SW 1271 (cell line): ENCODE data around the gene ZNF608.

ENCODE experiments used
- DNase-seq, 2 experiments: peaks; one replicate each; lab custom pipeline; 2025; lab: John Stamatoyannopoulos, UW

ZNF608 gene, protein sequence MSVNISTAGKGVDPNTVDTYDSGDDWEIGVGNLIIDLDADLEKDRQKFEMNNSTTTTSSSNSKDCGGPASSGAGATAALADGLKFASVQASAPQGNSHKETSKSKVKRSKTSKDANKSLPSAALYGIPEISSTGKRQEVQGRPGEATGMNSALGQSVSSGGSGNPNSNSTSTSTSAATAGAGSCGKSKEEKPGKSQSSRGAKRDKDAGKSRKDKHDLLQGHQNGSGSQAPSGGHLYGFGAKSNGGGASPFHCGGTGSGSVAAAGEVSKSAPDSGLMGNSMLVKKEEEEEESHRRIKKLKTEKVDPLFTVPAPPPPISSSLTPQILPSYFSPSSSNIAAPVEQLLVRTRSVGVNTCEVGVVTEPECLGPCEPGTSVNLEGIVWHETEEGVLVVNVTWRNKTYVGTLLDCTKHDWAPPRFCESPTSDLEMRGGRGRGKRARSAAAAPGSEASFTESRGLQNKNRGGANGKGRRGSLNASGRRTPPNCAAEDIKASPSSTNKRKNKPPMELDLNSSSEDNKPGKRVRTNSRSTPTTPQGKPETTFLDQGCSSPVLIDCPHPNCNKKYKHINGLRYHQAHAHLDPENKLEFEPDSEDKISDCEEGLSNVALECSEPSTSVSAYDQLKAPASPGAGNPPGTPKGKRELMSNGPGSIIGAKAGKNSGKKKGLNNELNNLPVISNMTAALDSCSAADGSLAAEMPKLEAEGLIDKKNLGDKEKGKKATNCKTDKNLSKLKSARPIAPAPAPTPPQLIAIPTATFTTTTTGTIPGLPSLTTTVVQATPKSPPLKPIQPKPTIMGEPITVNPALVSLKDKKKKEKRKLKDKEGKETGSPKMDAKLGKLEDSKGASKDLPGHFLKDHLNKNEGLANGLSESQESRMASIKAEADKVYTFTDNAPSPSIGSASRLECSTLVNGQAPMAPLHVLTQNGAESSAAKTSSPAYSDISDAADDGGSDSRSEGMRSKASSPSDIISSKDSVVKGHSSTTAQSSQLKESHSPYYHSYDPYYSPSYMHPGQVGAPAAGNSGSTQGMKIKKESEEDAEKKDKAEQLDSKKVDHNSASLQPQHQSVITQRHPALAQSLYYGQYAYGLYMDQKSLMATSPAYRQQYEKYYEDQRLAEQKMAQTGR (N-terminal part only)

DNA sequence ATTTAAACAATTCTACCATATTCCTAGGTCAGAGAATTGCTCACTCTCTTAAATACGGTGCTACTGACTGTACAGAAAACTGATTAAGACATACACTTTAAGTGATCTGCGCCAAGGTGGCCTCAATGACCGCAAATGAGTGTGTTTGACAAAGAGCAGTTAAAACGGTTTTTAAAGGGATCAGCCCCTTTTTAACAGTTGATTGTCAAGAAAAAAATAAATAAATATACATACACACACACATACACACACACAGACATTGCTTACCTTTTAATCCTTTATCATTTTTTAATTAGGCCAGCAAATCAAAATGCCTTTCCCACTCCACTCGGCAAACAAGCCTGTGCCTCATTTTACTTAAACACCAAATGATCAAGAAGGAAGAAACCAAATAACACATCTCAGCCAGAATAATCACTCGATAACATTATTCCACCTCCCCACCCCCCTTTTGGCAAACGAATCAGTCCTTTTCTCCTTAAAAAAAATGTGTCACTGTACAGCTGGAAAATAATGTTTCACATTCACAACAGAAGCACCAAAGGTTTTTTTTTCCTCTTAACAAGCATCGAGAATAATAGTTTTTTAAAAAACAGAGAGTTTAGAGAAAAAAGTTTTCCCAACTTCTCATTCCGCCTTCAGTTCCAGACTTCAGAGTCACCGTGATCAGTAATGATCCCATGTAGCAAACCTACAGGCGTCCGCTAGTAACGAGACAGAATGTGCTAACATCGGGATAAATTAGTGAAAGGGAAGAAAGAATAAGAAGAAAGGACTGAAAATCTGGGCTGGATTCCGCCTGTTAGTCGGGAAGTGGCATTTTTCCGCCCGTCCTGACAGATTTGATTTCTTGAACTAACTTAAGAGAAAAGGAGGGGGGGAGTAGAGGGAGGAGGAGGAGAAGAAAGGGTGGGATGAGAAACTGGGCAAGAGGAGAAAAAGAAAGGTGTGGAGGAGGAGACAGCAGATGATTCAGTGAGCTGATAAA is at the start of gene ZNF608:
Gene ZNF608, minus strand, starts transcription at position 712 of the 988 bp plus-strand sequence. CDS start 1,650 bp downstream, outside the sequence.
- DNase-seq = no peak

DNA sequence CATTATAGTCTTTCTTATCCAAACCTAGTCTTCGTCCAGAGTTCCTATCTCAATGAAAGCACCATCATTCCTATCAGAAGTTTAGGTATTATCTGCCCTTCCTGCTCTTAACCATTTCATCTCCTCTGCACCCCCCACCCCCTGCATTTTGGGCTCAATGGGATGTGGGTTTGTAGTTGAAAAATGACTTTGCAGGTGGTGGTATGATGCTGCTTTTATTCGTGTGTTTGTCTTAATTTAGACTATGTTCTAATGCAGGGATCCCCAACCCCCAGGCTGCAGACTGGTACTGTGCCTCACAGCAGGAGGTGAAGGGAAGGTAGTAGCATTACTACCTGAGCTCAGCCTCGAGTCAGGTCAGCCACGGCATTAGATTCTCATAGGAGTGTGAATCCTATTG is 49.4 kb upstream of the ZNF608 start:
- DNase-seq = no peak

DNA sequence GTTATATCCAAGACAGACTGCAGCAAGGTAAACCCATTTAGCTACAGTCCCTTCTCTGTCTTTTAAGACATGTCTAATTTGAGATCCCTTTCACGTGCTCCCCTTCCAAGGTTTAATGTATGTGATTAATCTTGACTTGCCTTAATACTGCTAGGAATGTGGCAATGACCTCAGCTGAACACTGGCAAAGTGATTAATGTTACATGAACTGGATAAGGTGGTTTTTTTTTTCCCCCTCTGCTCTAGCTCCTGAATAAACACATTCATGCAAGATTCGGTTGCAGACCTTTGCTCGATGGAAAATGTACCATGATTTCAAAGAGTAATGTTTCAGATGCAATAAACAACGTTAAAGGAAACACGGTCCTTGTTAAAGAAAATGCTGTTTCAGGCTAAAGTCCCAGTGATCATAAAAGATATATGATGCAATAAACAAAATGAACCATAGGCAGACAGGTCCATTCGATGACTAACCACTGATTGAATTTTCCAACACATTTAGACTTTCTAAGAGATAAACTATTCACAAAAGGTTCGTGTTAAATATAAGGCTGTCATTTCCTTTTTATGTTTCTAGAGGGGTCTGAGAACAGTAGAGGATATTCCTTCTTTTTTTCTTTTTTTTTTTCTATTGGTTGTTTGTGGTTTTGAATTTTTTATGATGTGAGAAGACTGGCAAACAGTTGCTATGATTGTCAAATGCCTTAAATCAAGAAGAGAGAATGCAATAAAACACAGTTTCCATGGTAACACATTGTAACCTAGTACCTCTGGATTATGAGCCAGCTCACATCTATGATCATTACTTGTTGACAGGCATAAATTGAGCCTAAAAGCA is 44.7 kb upstream of the ZNF608 start:
- no peak for DNase-seq

DNA sequence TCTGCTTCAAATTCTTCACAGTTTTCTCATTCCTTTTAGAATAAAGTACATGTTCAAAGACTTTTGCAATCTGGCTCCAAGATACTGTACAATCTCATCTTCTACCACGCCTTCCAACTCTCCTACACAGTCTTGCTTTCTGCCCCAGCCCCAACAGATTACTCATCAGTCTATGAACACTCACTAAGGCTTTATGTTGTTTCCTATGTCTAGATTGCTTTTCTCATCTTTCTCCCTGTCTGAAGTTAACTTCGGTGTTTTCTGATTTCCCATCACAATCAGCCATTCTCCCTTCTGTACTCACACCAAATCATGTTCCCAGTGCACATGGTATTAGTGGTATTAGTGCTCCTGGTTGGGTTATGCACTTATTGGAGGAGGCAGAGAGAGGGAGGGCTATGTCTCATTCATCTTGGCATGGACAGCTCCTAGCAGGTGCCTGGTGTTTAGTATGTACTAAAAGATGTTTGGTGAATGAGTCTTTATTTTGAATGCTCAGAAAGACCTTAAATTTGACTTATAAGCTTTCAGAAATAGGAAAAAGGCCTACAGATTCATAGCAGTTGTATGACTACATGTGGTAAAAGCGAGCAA is 44.0 kb upstream of the ZNF608 start:
- no peak for DNase-seq

DNA sequence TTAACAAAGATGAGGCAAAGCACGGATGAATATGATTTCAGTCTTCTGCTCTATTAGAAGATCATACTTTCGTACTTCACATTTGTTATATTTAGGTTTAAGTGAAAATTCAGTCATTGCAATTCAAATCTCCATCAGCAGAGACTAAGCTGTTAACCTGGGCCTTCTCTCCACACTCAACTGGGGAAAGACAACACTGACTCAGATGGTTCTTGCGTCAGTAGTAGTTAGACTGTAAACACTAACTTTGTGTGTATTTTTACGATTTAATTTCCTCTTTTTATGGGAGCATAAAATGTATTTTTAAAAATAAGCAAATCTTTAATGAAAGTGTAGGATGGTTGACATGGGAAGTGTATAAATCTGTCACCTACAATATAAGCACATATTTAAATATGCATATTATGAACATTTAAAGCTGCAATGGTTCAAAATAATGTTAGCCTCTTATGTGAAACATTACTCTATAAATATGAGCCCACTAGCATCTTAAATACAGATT is 42.7 kb upstream of the ZNF608 start:
- no peak for DNase-seq

DNA sequence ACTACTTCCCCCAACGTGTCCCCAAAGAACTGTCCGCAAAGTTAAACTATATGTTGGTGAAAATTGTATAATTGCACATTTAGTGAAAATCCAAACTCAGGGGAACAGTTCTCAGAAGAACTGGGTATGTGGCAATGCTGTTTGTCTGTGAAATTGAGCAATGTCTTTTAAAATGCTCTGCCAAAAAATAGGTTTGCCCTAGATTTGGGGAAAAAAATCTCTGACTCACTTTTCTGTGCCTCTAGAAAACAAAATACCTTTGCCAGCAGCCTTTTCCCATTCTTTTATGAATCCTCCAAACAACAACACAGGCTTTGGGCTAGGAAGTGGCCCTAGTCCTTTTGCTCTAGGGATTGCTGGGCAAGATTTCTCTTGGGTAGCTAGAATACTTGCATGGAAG is 37.4 kb upstream of the ZNF608 start:
- DNase-seq = no peak

DNA sequence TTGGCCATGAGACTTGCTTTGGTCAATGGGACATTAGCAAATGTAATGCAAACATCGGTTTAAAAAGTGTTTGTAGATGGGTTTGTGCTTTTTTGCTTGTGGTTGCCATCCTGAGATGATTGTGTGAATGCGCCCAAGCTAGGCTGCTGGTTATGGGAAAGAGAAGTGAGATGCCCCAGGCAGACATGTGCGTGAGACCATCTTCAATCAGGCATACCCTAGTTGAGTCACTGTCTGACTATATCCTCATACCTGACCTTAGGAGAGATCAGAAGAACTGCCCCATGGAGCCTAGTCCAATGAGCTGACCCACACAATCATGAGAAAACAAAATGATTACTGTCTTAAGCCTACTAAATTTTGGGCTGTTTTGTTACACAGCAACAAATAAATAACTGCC is 36.8 kb upstream of the ZNF608 start:
- DNase-seq = no peak

DNA sequence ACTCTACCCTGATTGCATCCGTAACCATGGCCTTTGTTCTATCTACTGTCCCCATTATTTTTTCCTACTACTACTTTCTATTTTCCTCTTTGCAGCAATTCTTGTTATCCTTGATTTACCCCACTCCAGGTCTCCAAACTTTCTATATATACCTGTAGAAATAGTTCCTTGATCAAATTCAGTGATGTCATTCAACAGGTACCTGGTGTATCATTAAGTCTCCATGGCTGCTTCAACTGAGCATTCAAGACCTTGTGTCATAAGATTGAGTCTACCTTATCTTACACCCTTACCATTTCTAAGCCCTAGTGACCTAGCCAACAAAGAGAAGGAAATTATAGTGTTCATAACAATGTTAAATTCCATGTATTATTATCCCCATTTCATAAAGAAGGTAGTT is 35.8 kb upstream of the ZNF608 start:
- no peak for DNase-seq

DNA sequence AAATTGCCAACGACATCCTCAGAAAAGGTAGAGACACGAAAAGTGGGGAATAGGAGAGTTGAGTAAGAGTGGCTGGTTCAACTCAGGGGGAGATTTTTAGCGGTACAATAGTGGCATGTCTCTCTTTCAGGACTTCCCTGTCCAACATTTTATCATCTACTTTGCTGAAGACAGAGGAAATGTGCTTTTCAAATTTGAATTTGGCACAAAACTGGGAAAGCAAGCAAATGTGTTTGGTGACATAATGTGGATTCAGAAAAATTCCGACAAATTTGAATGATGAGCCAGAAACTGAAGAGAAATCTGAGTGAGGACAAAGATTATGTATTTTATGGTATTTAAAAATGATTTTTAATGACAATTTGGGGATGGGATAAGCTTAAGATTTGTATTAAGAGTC is 33.6 kb upstream of the ZNF608 start:
- DNase-seq = no peak

DNA sequence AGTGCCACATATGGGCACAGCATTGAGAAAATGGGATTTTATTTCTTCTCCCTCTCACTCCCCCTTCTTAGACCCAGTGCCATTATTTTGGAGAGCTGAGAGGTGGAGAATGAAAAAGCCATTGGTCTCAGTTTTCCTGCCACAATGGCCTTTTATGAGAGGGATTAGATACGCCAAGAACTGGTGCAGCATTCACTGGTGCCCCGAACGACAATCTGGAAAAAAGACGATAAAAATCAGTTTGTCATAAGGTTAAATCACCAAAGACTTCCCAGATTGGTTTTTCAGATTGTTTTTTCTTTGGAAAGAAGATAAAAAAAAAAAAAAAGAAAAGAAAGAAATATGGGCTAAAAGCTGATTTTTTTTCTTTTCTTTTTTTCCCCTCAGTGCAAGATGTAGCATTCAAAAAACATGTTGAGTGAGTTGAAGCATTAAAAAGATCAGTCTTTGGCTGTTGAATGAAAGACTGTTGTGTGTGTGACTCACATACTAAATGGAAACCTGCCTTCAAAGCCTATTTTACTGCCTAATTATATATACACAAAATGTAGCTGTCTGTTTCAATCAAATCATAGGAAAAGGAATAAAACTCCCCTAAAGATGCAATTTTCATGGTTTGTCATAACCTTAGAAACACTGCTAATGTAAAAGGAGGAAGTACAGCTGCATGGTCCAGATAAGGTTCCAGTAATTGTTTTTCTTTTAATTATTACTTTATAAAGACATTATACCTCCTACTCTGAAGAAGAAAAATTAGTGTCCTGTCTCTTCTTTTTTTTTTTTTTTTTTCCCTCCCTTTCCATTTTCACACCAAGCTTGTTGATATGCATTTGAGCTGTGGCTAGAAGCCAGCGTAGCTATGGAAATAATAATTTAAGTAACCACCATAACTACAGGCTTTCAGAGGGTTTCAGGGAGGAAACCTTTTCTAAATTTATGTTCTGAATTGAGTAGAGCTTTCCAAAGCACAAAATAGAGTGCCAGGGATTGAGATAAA is 27.2 kb upstream of the ZNF608 start:
- no peak for DNase-seq

DNA sequence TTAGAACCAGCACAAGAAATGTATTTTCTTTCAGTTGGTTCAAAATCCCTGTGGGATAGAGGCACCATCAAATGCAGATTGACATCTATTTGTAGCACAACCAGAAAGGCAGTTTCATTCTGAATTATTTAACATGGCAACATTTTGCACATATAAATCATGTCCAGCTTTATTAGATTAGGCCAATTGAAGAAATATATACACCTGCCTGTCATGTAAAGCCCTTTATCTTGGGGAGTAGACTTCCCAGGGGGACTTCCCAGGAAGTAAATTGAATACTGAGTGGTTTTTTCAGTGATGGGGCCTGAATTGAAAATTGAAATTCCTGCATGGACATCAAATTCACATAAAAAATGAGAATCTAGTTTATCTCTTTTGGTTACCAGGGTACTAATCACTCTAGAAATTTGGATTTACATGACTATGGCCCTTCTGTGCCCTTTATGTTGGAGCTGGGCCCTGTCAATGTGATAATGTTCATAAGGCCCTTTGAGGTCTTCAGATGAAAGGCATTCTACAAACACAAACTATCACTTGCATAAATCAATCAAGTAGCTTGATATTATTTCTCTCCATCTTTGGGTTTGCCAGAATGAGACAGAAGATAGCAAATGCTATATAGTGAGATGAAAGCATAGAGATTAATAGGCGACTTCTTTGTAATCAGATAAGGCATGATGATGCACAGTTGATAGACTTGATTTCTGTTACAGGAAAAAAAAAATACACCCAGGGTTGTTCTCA is 26.2 kb upstream of the ZNF608 start:
- DNase-seq = no peak

DNA sequence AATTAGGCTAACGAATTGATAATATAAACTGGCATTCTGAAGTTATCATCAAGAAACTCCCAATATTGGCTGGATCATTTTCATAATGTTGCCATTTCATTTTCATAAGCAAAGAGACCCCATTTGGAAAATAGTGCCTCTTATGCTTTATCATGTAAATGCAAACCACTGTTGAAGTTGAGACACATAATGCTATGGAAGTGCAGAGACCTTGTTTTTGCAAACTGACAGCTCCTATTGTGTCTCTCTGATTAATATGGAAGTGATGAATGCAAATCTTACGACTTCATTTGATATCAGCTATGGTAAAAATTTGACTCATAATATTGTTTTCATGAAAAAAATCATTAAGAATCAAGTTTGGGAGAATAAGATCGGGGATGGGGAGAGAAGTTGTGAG is 25.3 kb upstream of the ZNF608 start:
- no peak for DNase-seq

DNA sequence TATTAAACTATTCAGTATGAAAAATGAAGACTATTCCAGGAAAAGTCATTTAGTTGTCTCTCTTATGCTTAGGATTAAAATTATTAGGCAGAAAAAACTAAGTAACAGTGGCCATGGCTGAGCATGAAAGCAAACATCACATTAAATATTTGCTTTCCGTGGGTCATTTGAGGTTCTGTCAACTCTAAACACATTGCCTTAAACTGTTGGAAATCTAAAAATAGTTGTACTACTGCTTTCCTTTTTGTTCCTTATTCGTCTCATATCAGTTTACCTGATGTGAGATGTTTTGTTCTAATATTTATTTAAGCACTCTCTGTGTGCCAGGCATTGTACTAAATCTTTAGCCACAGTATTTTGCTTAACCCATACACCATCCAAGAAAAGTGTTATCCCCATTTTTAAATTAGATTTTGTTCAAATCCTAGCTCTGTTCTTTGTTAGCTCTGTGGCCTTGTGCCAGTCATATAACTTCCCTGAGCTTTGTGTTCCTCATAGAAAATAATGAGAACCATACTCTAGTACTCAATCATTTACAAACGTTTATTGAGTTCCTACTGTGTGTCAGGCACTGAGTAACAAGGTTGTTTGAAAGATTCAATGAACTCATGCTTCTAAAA is 18.7 kb upstream of the ZNF608 start:
- DNase-seq = no peak

DNA sequence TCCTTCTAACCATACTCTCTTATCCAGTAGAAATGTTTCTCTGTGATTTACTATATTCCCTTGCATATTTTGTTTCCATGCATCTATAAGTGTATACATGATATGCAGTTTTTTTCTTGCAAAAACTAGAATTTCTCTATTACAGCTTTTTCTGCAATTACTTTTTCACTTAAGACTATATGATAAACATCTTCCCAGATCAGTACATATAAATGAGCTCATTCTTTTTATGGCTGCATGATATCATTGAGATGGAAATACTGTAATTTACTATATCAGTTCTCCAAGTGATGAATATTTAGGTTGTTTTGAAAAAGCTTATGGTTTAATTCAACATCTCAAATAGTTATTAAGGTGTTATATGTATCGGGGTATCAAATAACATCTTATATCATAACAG is 18.1 kb upstream of the ZNF608 start:
- no peak for DNase-seq

DNA sequence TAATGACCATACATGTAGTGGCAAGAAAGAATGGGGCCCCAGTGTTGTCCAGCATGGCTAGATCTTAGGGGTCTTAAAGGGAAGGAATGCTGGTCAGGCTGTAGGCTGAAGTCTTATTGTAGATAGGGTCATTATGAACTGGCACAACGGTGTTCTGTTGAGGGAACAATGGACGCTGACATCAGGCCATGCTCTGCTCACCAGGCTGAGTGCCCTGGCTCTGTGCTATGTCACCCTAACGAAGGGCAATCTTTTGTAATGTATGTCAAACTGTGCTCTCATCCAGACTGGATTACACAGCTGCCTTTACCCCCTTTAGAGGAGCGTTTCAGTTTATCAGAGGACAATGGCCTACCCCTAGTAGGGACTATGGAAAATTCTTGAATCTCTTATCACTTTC is 14.6 kb upstream of the ZNF608 start:
- DNase-seq = no peak

DNA sequence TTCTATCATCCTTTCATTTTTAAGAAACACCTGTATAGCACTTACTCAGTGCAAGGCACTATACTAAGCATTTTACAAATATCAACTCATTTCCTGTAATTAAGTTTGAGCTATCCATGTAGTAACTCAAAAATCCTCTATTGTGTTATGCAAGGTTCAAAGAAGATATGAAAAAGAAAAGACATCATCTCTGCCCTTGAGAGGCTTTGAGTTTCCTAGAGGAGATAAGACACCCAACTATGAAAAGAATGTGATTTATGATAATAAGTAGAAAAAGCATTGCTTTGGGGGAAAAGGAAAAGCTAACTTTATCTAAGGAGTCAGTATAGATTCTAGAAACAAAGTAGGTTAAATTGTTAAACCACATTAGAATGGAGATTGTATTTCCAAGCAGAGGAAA is 14.2 kb upstream of the ZNF608 start:
- no peak for DNase-seq

DNA sequence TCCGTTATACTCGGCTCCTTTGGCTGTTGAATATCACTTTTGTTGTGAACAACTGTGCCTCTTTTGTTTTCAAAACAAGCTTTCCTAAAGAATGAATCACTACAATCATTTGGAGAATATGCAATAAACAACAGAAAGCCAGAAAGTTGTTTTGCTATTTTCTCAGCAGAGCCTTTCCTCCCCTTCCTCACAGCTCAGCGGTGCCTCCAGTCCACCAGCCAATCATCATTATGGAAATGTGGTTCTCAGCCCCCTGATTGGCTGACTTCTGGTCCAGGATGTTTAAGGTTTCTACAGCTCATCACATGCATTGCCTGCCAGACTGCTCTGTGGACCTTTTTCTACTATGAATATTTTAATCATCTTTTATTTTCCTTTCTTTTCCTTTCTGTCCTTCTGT is 9.1 kb upstream of the ZNF608 start:
- DNase-seq = no peak
